Fibroblast of villous mesenchyme (primary cell): Measurements from ENCODE around the gene ASB15. TPM values are rescaled to one million over a fixed set of nuclear protein-coding genes. Genes with fewer than 3 reads are reported as not detected.
A peak's percentile ranks its signal among the peaks of the same experiment; 100 is the strongest.

Experiments used
- DNase-seq: peaks from one replicate; pipeline ENCODE4 v3.0.0-alpha.2; 2010; ENCODE audit warnings: low read depth
- H3K4me3 ChIP-seq: 2 replicates; pipeline ENCODE4 v1.5.1; 2011; ENCODE audit warnings: low read depth, mild to moderate bottlenecking, low read length
- CTCF ChIP-seq: IDR thresholded peaks from 2 replicates; pipeline ENCODE4 v1.5.1; 2012; ENCODE audit warnings: low read depth, mild to moderate bottlenecking, low read length; ENCODE audit not compliant: insufficient read depth
- total RNA-seq: library from RNA; depleted of rRNA; stranded (reverse); fragments of >200 nt; gene quantifications from 2 replicates; pipeline ENCODE4 v1.2.3, GENCODE V29; 2012

Gene ASB15
- total RNA-seq, 1 donor = not detected

DNA sequence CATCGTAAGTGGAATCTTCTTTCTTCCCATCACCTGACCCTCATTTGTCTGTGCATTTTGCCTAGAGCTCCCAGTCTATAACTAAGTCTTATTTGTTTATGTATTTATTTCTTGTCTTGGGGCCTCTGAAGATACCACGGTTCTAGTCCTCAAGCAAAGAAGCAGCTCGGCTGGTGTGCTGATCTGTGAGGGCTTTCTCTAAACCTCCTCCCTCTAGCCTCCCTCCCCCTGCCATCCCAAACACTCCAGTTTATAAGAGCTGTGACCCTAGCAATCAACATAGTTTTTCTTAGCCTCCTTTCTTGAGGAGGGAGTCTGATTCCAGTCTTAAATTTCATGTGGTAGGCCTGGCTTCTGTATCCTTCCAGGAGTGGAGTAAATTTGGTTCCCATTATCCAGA, 28.3 kb upstream of the ASB15 start:
- DNase-seq = no peak
- no peak for TF ChIP-seq CTCF
- H3K4me3 ChIP-seq = no peak overlapping the region

- no peak for DNase-seq
- H3K4me3 ChIP-seq = no peak overlapping the region
- no peak for TF ChIP-seq CTCF
Observed at GRCh38 chr7:123573896-123574467, 27.6 kb upstream of the ASB15 start.

DNA sequence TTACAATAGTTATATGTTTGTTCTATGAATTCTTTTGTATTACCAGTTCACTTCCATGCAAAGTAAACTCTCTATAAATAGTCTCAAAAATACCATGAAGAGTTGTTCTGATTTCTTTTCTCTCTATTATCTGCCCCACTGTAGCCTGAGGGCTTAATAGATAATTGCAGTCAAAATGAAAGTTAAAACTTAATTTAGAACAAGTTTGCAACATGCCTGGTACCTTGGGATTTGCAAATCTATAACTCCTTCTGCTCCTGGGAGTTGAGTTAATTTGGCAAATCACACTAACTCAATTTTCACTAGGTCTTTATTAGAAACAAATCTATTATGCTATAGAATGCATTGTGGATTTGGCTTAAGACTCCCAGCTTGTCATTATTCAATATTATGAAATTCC, 22.2 kb upstream of the ASB15 start:
- H3K4me3 ChIP-seq = no peak overlapping the region
- no peak for TF ChIP-seq CTCF
- DNase-seq = no peak

DNA sequence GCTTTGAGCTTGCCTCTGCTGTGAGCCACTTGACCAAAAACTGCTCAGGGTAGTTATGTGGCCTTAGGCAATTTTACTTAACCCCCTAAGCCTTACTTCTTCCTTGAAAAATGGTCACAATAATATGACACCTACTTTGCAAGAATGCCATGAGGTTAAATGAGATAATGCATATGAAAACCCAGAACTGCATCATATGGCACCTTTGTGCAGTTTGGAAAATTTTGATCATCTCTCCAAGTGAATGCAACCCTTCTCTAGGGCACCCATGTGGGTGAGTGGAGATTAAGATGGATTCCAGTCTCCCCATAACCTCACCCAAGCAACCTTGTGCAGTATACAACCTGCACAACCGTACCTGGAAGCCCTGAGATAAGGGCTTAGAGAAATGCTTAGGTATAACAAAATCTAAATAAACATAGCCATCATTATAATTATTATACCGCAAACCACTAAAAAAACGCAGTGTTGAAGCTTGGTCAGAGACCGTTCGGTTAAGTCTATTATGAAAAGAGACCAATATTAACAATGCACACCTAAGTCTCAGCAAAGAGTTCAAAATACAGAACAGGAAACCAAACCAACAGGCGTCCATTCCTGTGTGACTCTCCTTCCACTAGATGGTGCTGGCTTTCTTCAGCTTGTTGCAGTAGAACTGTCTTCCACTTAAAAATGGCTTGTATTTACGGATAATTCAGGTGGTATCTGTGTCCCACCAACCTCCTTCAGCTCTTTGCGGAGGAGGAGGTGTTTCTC, 21.0 kb upstream of the ASB15 start:
- peak; percentile 58 for DNase-seq
- TF ChIP-seq CTCF = peak; percentile 90

GRCh38 chr7:123581162-123581459, 20.5 kb upstream of the ASB15 start:
- no peak for DNase-seq
- H3K4me3 ChIP-seq = no peak overlapping the region
- no peak for TF ChIP-seq CTCF

More for the DNA sequence above, 21.0 kb upstream of the ASB15 start:
- no peak overlapping the region for H3K4me3 ChIP-seq

DNA sequence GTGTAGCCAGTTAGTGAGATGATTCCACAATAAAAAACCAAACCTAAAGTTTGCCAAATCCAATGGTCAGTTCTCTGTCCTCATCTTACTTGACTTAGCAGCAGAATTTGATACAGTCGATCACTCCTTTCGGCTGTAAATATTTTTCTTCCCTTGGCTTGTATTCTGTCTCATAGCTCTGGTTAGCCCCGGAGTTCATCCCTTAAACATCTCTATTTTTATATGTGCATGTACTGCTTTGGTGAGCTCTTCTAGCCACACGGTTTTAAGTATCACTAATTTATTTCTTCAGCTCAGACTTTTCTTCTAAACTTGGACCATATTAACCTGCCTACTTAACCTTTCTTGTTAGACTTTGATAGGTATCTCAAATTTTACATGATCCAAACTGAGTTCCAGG, 17.8 kb upstream of the ASB15 start:
- no peak overlapping the region for H3K4me3 ChIP-seq
- no peak for DNase-seq
- no peak for TF ChIP-seq CTCF

- DNase-seq = no peak
- no peak for TF ChIP-seq CTCF
- H3K4me3 ChIP-seq = no peak overlapping the region
Observed at GRCh38 chr7:123588376-123588775, 13.2 kb upstream of the ASB15 start.
